Activated CD4-positive, alpha-beta memory T cell treated with anti-CD3 and anti-CD28 coated beads for 36 hours (primary cell): ENCODE results near the gene STAG1. TPM values are rescaled to one million over a fixed set of nuclear protein-coding genes. Genes with fewer than 3 reads are reported as not detected.
"Not testable (repeated sequence)": the region's sequence is repeated elsewhere in the genome, so short reads cannot be mapped to it uniquely, and the experiment has no call there.

Experiments used
- CTCF ChIA-PET: fragments of 350-600 bp; sonication (Branson Sonifier 250); formaldehyde crosslinking; loops from one replicate; lab custom pipeline; 2021; ENCODE audit warnings: antibody characterized with exemption, inconsistent platforms; lab: Charles Lee
- POLR2A ChIA-PET: fragments of 350-600 bp; sonication (Branson Sonifier 250); formaldehyde crosslinking; loops from one replicate; lab custom pipeline; 2021; ENCODE audit warnings: antibody characterized with exemption; lab: Charles Lee
- DNase-seq: peaks from one replicate; pipeline ENCODE4 v3.0.0-alpha.2; 2020
- H3K27ac Mint-ChIP-seq: one replicate; pipeline ENCODE4 v1.8.0; 2021; ENCODE audit warnings: mixed read lengths
- H3K27me3 Mint-ChIP-seq: one replicate; pipeline ENCODE4 v1.8.0; 2021; ENCODE audit warnings: mixed read lengths
- H3K36me3 Mint-ChIP-seq: one replicate; pipeline ENCODE4 v1.8.0; 2021; ENCODE audit warnings: mixed read lengths
- H3K4me1 Mint-ChIP-seq: one replicate; pipeline ENCODE4 v1.8.0; 2021; ENCODE audit warnings: low read depth, mixed read lengths
- H3K4me3 Mint-ChIP-seq: one replicate; pipeline ENCODE4 v1.8.0; 2021; ENCODE audit warnings: mild to moderate bottlenecking, mixed read lengths
- H3K9me3 Mint-ChIP-seq: one replicate; pipeline ENCODE4 v1.8.0; 2021; ENCODE audit warnings: mixed read lengths
- intact Hi-C: fragments of 100-400 bp; cut with micrococcal nuclease; formaldehyde crosslinking; loops from one replicate; pipeline ENCODE4 v1.15.1; 2023
- total RNA-seq, 2 experiments: library from RNA; stranded (reverse); gene quantifications; one replicate each; pipeline ENCODE4 v1.2.3, GENCODE V29; 2021

STAG1 gene
- total RNA-seq, 2 experiments from 2014 or later: 30.6 to 32.3 TPM

DNA sequence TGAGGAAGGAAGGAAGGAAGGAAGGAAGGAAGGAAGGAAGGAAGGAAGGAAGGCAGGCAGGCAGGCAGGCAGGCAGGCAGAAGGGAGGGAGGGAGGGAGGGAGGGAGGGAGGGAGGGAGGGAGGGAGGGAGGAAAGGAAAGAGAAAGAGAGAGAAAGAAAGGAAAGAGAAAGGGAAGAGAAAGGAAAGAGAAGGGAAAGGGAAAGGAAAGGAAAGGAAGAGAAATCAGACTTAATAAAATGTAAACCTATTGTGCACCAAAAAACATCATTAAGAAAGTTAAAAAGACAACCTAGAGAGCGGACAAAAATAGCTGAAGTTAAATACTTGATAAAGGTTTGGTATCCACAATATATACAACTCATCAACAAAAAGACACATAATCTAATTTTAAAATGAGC lies 187.2 kb downstream of the STAG1 start:
- POLR2A ChIA-PET, H3K27ac Mint-ChIP-seq: not testable (repeated sequence)

GRCh38 chr3:136562026-136562425 lies 190.2 kb downstream of the STAG1 start:
- Mint-ChIP-seq H3K4me3 (no peak overlapping the region), H3K4me1 (peaks cover 9% of the 10 kb centered on the region), H3K27ac (no peak overlapping the region), H3K9me3 (no peaks in the 10 kb centered on the region), H3K36me3 (peaks cover 14% of the 10 kb centered on the region), H3K27me3 (no peaks in the 10 kb centered on the region)
- intact Hi-C loops: no loop called here
- ChIA-PET CTCF (no interaction called here), POLR2A (no interaction called here)
- no peak for DNase-seq

More for the DNA sequence above, 187.2 kb downstream of the STAG1 start:
- H3K4me3 Mint-ChIP-seq, DNase-seq, intact Hi-C loops, H3K4me1 Mint-ChIP-seq, H3K9me3 Mint-ChIP-seq, CTCF ChIA-PET, H3K27me3 Mint-ChIP-seq: not testable (repeated sequence)
- H3K36me3 Mint-ChIP-seq: peaks cover 24% of the 10 kb centered on the region

DNA sequence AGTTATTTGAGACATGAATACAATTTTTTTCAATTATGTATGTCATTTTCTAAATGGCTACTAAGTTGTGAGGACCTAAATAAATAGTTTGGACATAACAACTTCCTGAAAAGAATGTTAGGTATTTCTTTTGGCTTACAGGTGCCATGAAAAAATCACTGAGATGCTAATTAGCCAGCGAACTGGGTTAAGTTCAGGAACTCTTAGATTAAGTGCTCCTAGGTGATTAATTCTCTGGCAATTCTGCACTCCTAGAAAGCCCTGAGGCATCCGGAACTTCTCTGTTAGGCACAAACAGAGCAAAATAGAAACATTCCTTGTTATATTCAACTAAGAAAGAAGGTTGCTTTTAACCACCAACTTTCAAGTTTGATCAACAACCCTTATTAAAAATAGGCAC lies 192.3 kb downstream of the STAG1 start:
- Mint-ChIP-seq H3K27ac (no peak overlapping the region), H3K27me3 (no peaks in the 10 kb centered on the region), H3K4me1 (peaks cover 7% of the 10 kb centered on the region), H3K4me3 (no peak overlapping the region), H3K36me3 (peaks cover 11% of the 10 kb centered on the region), H3K9me3 (no peaks in the 10 kb centered on the region)
- ChIA-PET POLR2A (no interaction called here), CTCF (no interaction called here)
- intact Hi-C loops: no loop called here
- no peak for DNase-seq

- H3K27me3 Mint-ChIP-seq, H3K9me3 Mint-ChIP-seq, H3K4me3 Mint-ChIP-seq, H3K27ac Mint-ChIP-seq, POLR2A ChIA-PET, DNase-seq: not testable (repeated sequence)
- intact Hi-C loops: loop anchor here (10.0 kb wide), 1 partner anchor 475 kb away; no protein-coding TSS in a partner anchor
- Mint-ChIP-seq H3K36me3 (peaks cover 16% of the 10 kb centered on the region), H3K4me1 (peaks cover 16% of the 10 kb centered on the region)
- CTCF ChIA-PET: interaction anchor here (1.0 kb wide), 1 partner anchor 203 kb away, joined by 5 read pairs; the partner anchor contains the start of gene STAG1
These were observed 202.7 kb downstream of the STAG1 start for GRCh38 chr3:136549461-136549860.

- no peaks in the 10 kb centered on the region for H3K9me3 Mint-ChIP-seq
- POLR2A ChIA-PET: no interaction called here
- no peak overlapping the region for H3K4me3 Mint-ChIP-seq
- CTCF ChIA-PET: interaction anchor here (2.6 kb wide), 1 partner anchor 205 kb away, joined by 16 read pairs; the partner anchor contains the start of gene STAG1
- H3K36me3 Mint-ChIP-seq: peaks cover 19% of the 10 kb centered on the region
- peaks cover 25% of the 10 kb centered on the region for H3K4me1 Mint-ChIP-seq
- intact Hi-C loops: loop anchor here (10.0 kb wide), 1 partner anchor 472 kb away; no protein-coding TSS in a partner anchor
- no peaks in the 10 kb centered on the region for H3K27me3 Mint-ChIP-seq
- no peak for DNase-seq
- no peak overlapping the region for H3K27ac Mint-ChIP-seq
These were observed 204.9 kb downstream of the STAG1 start for GRCh38 chr3:136547293-136547692.

GRCh38 chr3:136546720-136547119 lies 205.5 kb downstream of the STAG1 start:
- H3K4me3 Mint-ChIP-seq: no peak overlapping the region
- DNase-seq: no peak
- H3K27me3 Mint-ChIP-seq: no peaks in the 10 kb centered on the region
- intact Hi-C loops: loop anchor here (10.0 kb wide), 1 partner anchor 472 kb away; no protein-coding TSS in a partner anchor
- peaks cover 25% of the 10 kb centered on the region for H3K4me1 Mint-ChIP-seq
- CTCF ChIA-PET: interaction anchor here (2.6 kb wide), 1 partner anchor 206 kb away, joined by 16 read pairs; the partner anchor contains the start of gene STAG1
- H3K27ac Mint-ChIP-seq: no peak overlapping the region
- H3K9me3 Mint-ChIP-seq: no peaks in the 10 kb centered on the region
- peaks cover 19% of the 10 kb centered on the region for H3K36me3 Mint-ChIP-seq
- POLR2A ChIA-PET: no interaction called here

DNA sequence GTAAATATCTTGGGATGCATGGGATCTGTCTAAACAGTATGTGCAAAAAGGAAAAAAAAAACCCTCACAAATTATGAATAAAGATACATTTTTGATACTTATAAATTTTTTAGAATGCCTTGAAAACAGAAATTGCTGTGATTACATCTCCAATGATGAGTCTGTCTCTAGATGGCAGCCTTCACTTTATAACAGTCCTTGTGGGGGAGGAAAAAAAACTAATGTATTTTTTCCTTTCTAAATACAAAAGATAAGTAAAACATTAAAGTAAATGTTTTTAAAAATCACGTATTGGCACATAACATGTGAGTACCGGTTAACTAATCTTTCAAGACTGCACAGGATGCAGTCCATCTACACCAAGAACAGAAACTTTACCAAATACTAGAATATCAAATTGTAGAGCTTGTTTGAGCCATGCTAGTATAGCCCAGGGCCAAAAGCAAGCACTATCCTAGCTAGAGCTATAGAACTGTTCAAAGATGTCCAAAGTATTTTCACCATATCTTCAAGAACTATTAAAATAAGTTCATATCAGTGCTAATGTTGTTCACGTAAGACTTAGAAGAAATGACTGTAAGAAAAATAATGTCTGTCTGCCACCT lies 206.4 kb downstream of the STAG1 start:
- H3K4me1 Mint-ChIP-seq: peaks cover 23% of the 10 kb centered on the region
- ChIA-PET POLR2A (no interaction called here), CTCF (interaction anchor here (2.6 kb wide), 1 partner anchor 207 kb away, joined by 16 read pairs; the partner anchor contains the start of gene STAG1)
- intact Hi-C loops: loop anchor here (1.0 to 10.0 kb wide), 2 partner anchors 207 to 471 kb away; partner anchors contain the start of gene STAG1
- peaks cover 14% of the 10 kb centered on the region for H3K36me3 Mint-ChIP-seq
- no peaks in the 10 kb centered on the region for H3K27me3 Mint-ChIP-seq
- H3K9me3 Mint-ChIP-seq: no peaks in the 10 kb centered on the region
- H3K4me3 Mint-ChIP-seq: no peak overlapping the region
- H3K27ac Mint-ChIP-seq: no peak overlapping the region
- DNase-seq: no peak

DNA sequence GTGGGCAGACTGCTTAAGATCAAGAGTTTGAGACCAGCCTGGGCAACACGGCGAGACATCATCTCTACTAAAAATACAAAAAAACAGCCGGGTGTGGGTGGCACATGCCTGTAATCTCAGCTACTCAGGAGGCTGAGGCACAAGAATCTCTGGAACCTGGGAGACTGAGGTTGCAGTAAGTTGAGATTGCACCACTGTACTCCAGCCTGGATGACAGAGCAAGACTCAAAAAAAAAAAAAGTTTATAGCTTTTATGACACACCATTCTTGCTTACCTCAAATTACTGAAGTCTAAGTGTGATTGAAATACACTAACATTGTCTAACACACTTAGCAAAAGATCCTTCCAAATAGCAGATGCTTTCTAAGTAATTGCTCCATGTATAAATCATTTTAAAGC lies 207.6 kb downstream of the STAG1 start:
- Mint-ChIP-seq H3K4me3 (no peak overlapping the region), H3K9me3 (no peaks in the 10 kb centered on the region), H3K27ac (no peak overlapping the region), H3K27me3 (no peaks in the 10 kb centered on the region), H3K36me3 (peaks cover 7% of the 10 kb centered on the region), H3K4me1 (peaks cover 23% of the 10 kb centered on the region)
- no peak for DNase-seq
- intact Hi-C loops: loop anchor here (10.0 kb wide), 1 partner anchor 470 kb away; no protein-coding TSS in a partner anchor
- POLR2A ChIA-PET: no interaction called here
- CTCF ChIA-PET: interaction anchor here (3.2 kb wide), 1 partner anchor 208 kb away, joined by 13 read pairs; the partner anchor contains the start of gene STAG1

GRCh38 chr3:136543385-136543784 lies 208.8 kb downstream of the STAG1 start:
- intact Hi-C loops: loop anchor here (10.0 kb wide), 1 partner anchor 469 kb away; no protein-coding TSS in a partner anchor
- no peak for DNase-seq
- Mint-ChIP-seq H3K4me3 (no peak overlapping the region), H3K27ac (no peak overlapping the region), H3K9me3 (no peaks in the 10 kb centered on the region), H3K4me1 (peaks cover 20% of the 10 kb centered on the region), H3K27me3 (no peaks in the 10 kb centered on the region), H3K36me3 (peaks cover 2% of the 10 kb centered on the region)
- ChIA-PET CTCF (interaction anchor here (3.2 kb wide), 1 partner anchor 209 kb away, joined by 13 read pairs; the partner anchor contains the start of gene STAG1), POLR2A (no interaction called here)

GRCh38 chr3:136535906-136536305 lies 216.3 kb downstream of the STAG1 start:
- Mint-ChIP-seq H3K36me3 (peaks cover 41% of the 10 kb centered on the region), H3K27me3 (no peaks in the 10 kb centered on the region), H3K9me3 (peaks cover 18% of the 10 kb centered on the region), H3K4me3 (no peak overlapping the region), H3K4me1 (no peaks in the 10 kb centered on the region), H3K27ac (no peak overlapping the region)
- CTCF ChIA-PET: interaction anchor here (0.6 to 1.2 kb wide), 2 partner anchors 217 to 478 kb away, joined by 3 read pairs; partner anchors contain the start of gene STAG1
- intact Hi-C loops: no loop called here
- POLR2A ChIA-PET: no interaction called here
- DNase-seq: no peak

GRCh38 chr3:136532766-136533165 lies 219.4 kb downstream of the STAG1 start:
- no peaks in the 10 kb centered on the region for H3K27me3 Mint-ChIP-seq
- peaks cover 57% of the 10 kb centered on the region for H3K36me3 Mint-ChIP-seq
- intact Hi-C loops: no loop called here
- POLR2A ChIA-PET: no interaction called here
- no peak for DNase-seq
- CTCF ChIA-PET: no interaction called here
- H3K4me1 Mint-ChIP-seq: no peaks in the 10 kb centered on the region
- H3K27ac Mint-ChIP-seq: no peak overlapping the region
- no peak overlapping the region for H3K4me3 Mint-ChIP-seq
- peaks cover 24% of the 10 kb centered on the region for H3K9me3 Mint-ChIP-seq

DNA sequence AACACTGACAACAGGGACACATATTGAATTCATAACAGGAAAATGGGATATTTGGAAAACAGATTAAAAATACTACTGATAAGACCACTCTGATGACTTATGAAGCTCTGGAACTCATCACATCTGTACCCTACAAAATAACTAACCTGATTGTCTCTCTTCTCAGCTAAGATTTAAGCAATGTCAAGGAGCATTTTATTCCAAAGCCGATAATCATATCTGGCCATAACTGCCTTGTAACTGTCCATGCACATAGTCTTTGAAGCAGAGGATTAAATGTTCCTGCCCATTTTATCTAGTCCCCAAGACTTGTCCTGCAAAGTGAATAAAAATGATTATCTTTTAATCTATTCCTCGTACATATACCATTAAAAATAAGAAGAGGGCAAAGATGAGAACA lies 234.1 kb downstream of the STAG1 start:
- Mint-ChIP-seq H3K27me3 (no peaks in the 10 kb centered on the region), H3K27ac (no peak overlapping the region), H3K4me1 (peaks cover 2% of the 10 kb centered on the region), H3K4me3 (no peak overlapping the region), H3K36me3 (peaks cover 9% of the 10 kb centered on the region), H3K9me3 (peaks cover 2% of the 10 kb centered on the region)
- intact Hi-C loops: no loop called here
- ChIA-PET CTCF (no interaction called here), POLR2A (no interaction called here)
- DNase-seq: no peak
